ENCODE measurements around the gene FNBP1.
"Not testable (repeated sequence)": the region's sequence is repeated elsewhere in the genome, so short reads cannot be mapped to it uniquely, and the experiment has no call there.

DNA sequence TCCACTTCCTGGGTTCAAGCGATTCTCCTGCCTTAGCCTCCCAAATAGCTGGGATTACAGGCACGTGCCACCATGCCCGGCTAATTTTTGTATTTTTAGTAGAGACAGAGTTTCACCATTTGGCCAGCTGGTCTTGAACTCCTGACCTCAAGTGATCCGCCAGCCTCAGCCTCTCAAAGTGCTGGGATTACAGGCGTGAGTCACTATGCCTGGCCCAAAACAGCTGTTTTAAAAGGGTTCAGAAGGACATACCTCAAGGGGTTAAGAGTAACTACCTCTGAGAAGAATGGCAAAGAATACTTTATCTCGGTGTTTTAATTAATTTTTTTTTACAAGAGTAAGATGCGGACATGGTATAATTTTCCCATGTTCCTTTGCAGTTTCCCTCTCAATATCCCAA, 94.4 kb downstream of the FNBP1 start:
- not testable (repeated sequence) for TF ChIP-seq CTCF (IDR thresholded peaks at IDR 0.05; ENCODE audit: poor library complexity); EZH2 (IDR thresholded peaks at IDR 0.05; ENCODE audit: borderline replicate concordance)

Data from hepatocyte (in vitro differentiated cells).